Osteoblast (primary cell): Measurements from ENCODE around the gene ANO5. TPM values are rescaled to one million over a fixed set of nuclear protein-coding genes. Genes with fewer than 3 reads are reported as not detected.

Experiments
- DNase-seq: peaks from one replicate; pipeline ENCODE4 v3.0.0; 2011; ENCODE audit warnings: low spot score, mixed read lengths; ENCODE audit not compliant: insufficient read length; ENCODE audit errors: missing footprints
- H2AFZ ChIP-seq: 2 replicates; pipeline ENCODE4 v1.6.0; 2011; ENCODE audit warnings: mild to moderate bottlenecking, low read length
- H3K27ac ChIP-seq: 2 replicates; pipeline ENCODE4 v1.5.1; 2011; ENCODE audit warnings: mild to moderate bottlenecking, low read depth, low read length, moderate library complexity
- H3K27me3 ChIP-seq: 2 replicates; pipeline ENCODE4 v1.6.0; 2012; ENCODE audit warnings: mild to moderate bottlenecking, control low read depth, inconsistent platforms, low read length, moderate library complexity; ENCODE audit not compliant: insufficient read depth
- H3K36me3 ChIP-seq: 2 replicates; pipeline ENCODE4 v1.5.1; 2011; ENCODE audit warnings: mild to moderate bottlenecking, low read length, control low read depth, moderate library complexity; ENCODE audit not compliant: insufficient read depth
- H3K4me1 ChIP-seq: 2 replicates; pipeline ENCODE4 v1.5.1; 2011; ENCODE audit warnings: mild to moderate bottlenecking, low read length, control low read depth, moderate library complexity; ENCODE audit not compliant: insufficient read depth
- H3K4me2 ChIP-seq: 2 replicates; pipeline ENCODE4 v1.6.0; 2011; ENCODE audit warnings: mild to moderate bottlenecking, low read length; ENCODE audit not compliant: insufficient read depth
- H3K4me3 ChIP-seq: fragments of 200-600 bp; sonication (generic); 3 replicates; pipeline ENCODE4 v1.5.1; 2012; ENCODE audit warnings: mild to moderate bottlenecking, low read length, inconsistent platforms; ENCODE audit not compliant: insufficient read depth
- H3K79me2 ChIP-seq: 2 replicates; pipeline ENCODE4 v1.6.0; 2012; ENCODE audit warnings: mild to moderate bottlenecking, low read length, control low read depth, inconsistent platforms; ENCODE audit not compliant: insufficient read depth
- H3K9me3 ChIP-seq: 2 replicates; pipeline ENCODE4 v1.5.1; 2011; ENCODE audit warnings: low read depth, low read length, control low read depth
- H4K20me1 ChIP-seq: 2 replicates; pipeline ENCODE4 v1.6.0; 2012; ENCODE audit warnings: mild to moderate bottlenecking, low read length, control low read depth; ENCODE audit not compliant: insufficient read depth
- total RNA-seq: library from RNA; depleted of rRNA; stranded (reverse); fragments of >200 nt; gene quantifications from 2 replicates; pipeline ENCODE4 v1.2.3, GENCODE V29; 2012
- TF ChIP-seq, protein P1 (sequence below): IDR thresholded peaks from 2 replicates; pipeline ENCODE4 v1.5.1; 2011; ENCODE audit warnings: mild to moderate bottlenecking, low read depth, low read length, moderate library complexity; ENCODE audit errors: extremely low read depth

ANO5 gene
- total RNA-seq, 1 donor, result 1.1 TPM

- Histone ChIP-seq H3K9me3 (no peaks in the 10 kb centered on the region), H3K4me2 (no peak overlapping the region), H3K27ac (no peak overlapping the region), H3K4me3 (no peak overlapping the region), H3K79me2 (no peaks in the 10 kb centered on the region), H3K36me3 (no peaks in the 10 kb centered on the region), H4K20me1 (no peaks in the 10 kb centered on the region), H3K27me3 (no peaks in the 10 kb centered on the region), H2AFZ (no peak overlapping the region), H3K4me1 (no peaks in the 10 kb centered on the region)
- TF ChIP-seq, protein P1, sequence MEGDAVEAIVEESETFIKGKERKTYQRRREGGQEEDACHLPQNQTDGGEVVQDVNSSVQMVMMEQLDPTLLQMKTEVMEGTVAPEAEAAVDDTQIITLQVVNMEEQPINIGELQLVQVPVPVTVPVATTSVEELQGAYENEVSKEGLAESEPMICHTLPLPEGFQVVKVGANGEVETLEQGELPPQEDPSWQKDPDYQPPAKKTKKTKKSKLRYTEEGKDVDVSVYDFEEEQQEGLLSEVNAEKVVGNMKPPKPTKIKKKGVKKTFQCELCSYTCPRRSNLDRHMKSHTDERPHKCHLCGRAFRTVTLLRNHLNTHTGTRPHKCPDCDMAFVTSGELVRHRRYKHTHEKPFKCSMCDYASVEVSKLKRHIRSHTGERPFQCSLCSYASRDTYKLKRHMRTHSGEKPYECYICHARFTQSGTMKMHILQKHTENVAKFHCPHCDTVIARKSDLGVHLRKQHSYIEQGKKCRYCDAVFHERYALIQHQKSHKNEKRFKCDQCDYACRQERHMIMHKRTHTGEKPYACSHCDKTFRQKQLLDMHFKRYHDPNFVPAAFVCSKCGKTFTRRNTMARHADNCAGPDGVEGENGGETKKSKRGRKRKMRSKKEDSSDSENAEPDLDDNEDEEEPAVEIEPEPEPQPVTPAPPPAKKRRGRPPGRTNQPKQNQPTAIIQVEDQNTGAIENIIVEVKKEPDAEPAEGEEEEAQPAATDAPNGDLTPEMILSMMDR, result no peak
- DNase-seq, result no peak
Observed at GRCh38 chr11:22161489-22161888, 31.4 kb upstream of the ANO5 start.

- Histone ChIP-seq H3K27ac (no peak overlapping the region), H3K4me2 (no peak overlapping the region), H3K4me1 (no peaks in the 10 kb centered on the region), H3K27me3 (no peaks in the 10 kb centered on the region), H3K79me2 (no peaks in the 10 kb centered on the region), H4K20me1 (no peaks in the 10 kb centered on the region), H3K4me3 (no peak overlapping the region), H3K9me3 (no peaks in the 10 kb centered on the region), H2AFZ (no peak overlapping the region), H3K36me3 (no peaks in the 10 kb centered on the region)
- TF ChIP-seq, protein P1, result no peak
- no peak for DNase-seq
Observed at GRCh38 chr11:22162756-22163155, 30.1 kb upstream of the ANO5 start.

GRCh38 chr11:22163394-22163797, 29.5 kb upstream of the ANO5 start:
- H3K9me3 ChIP-seq, result no peaks in the 10 kb centered on the region
- no peaks in the 10 kb centered on the region for H4K20me1 ChIP-seq
- no peak for DNase-seq
- no peak overlapping the region for H3K4me2 ChIP-seq
- TF ChIP-seq, protein P1, result no peak
- no peaks in the 10 kb centered on the region for H3K27me3 ChIP-seq
- H3K79me2 ChIP-seq, result no peaks in the 10 kb centered on the region
- H3K27ac ChIP-seq, result no peak overlapping the region
- no peak overlapping the region for H2AFZ ChIP-seq
- no peaks in the 10 kb centered on the region for H3K36me3 ChIP-seq
- no peaks in the 10 kb centered on the region for H3K4me1 ChIP-seq
- no peak overlapping the region for H3K4me3 ChIP-seq

- Histone ChIP-seq H2AFZ (no peak overlapping the region), H3K27me3 (no peaks in the 10 kb centered on the region), H3K79me2 (no peaks in the 10 kb centered on the region), H3K36me3 (no peaks in the 10 kb centered on the region), H3K27ac (no peak overlapping the region), H3K4me1 (no peaks in the 10 kb centered on the region), H4K20me1 (no peaks in the 10 kb centered on the region), H3K4me3 (no peak overlapping the region), H3K9me3 (no peaks in the 10 kb centered on the region), H3K4me2 (no peak overlapping the region)
- no peak for DNase-seq
- TF ChIP-seq, protein P1, result no peak
Observed at GRCh38 chr11:22165087-22165486, 27.8 kb upstream of the ANO5 start.
